ENCODE measurements around the gene PLET1.
"Not testable (repeated sequence)": the region's sequence is repeated elsewhere in the genome, so short reads cannot be mapped to it uniquely, and the experiment has no call there.

PLET1 gene

GRCh38 chr11:112212710-112213109 is 48.0 kb downstream of the PLET1 start:
- H3K27ac ChIP-seq (ENCODE audit: low read length), result no peak overlapping the region
- H3K9me3 ChIP-seq (ENCODE audit: control insufficient read depth in 2 of 2, low read length in 2 of 2), result no peaks in the 10 kb centered on the region
- H3K27me3 ChIP-seq (ENCODE audit: control insufficient read depth in 1 of 2, insufficient read depth in 2 of 2, low read length in 2 of 2), result no peaks in the 10 kb centered on the region
- H3K36me3 ChIP-seq (ENCODE audit: control insufficient read depth in 2 of 2, insufficient read depth in 2 of 2, low read length in 2 of 2), result peaks cover 0 to 2% of the 10 kb centered on the region in 2 donors
- no peaks in the 10 kb centered on the region for H3K4me1 ChIP-seq (ENCODE audit: control insufficient read depth, insufficient read depth, low read length)
- H3K4me3 ChIP-seq (ENCODE audit: low read length in 2 of 2), result no peak overlapping the region
- no peak overlapping the region for H3K9ac ChIP-seq (ENCODE audit: low read length in 2 of 2)

- no peaks in the 10 kb centered on the region for H3K4me1 ChIP-seq (ENCODE audit: control insufficient read depth, insufficient read depth, low read length)
- no peaks in the 10 kb centered on the region for H3K27me3 ChIP-seq (ENCODE audit: control insufficient read depth in 1 of 2, insufficient read depth in 2 of 2, low read length in 2 of 2)
- peaks cover 0 to 2% of the 10 kb centered on the region in 2 donors for H3K36me3 ChIP-seq (ENCODE audit: control insufficient read depth in 2 of 2, insufficient read depth in 2 of 2, low read length in 2 of 2)
- no peak overlapping the region for H3K9ac ChIP-seq (ENCODE audit: low read length in 2 of 2)
- H3K4me3 ChIP-seq (ENCODE audit: low read length in 2 of 2), result no peak overlapping the region
- H3K27ac ChIP-seq (ENCODE audit: low read length), result no peak overlapping the region
- H3K9me3 ChIP-seq (ENCODE audit: control insufficient read depth in 2 of 2, low read length in 2 of 2), result no peaks in the 10 kb centered on the region
These were observed 48.4 kb downstream of the PLET1 start for GRCh38 chr11:112212290-112212689.

- no peak overlapping the region for H3K27ac ChIP-seq (ENCODE audit: low read length)
- no peaks in the 10 kb centered on the region for H3K4me1 ChIP-seq (ENCODE audit: control insufficient read depth, insufficient read depth, low read length)
- H3K27me3 ChIP-seq (ENCODE audit: control insufficient read depth in 1 of 2, insufficient read depth in 2 of 2, low read length in 2 of 2), result no peaks in the 10 kb centered on the region
- no peak overlapping the region for H3K4me3 ChIP-seq (ENCODE audit: low read length in 2 of 2)
- no peak overlapping the region for H3K9ac ChIP-seq (ENCODE audit: low read length in 2 of 2)
- peaks cover 0 to 2% of the 10 kb centered on the region in 2 donors for H3K36me3 ChIP-seq (ENCODE audit: control insufficient read depth in 2 of 2, insufficient read depth in 2 of 2, low read length in 2 of 2)
- no peaks in the 10 kb centered on the region for H3K9me3 ChIP-seq (ENCODE audit: control insufficient read depth in 2 of 2, low read length in 2 of 2)
These were observed 49.1 kb downstream of the PLET1 start for GRCh38 chr11:112211536-112211935.

- H3K36me3 ChIP-seq (ENCODE audit: control insufficient read depth in 2 of 2, insufficient read depth in 2 of 2, low read length in 2 of 2), result peaks cover 0 to 1% of the 10 kb centered on the region in 2 donors
- no peak overlapping the region for H3K4me3 ChIP-seq (ENCODE audit: low read length in 2 of 2)
- no peak overlapping the region for H3K27ac ChIP-seq (ENCODE audit: low read length)
- no peaks in the 10 kb centered on the region for H3K4me1 ChIP-seq (ENCODE audit: control insufficient read depth, insufficient read depth, low read length)
- no peaks in the 10 kb centered on the region for H3K27me3 ChIP-seq (ENCODE audit: control insufficient read depth in 1 of 2, insufficient read depth in 2 of 2, low read length in 2 of 2)
- H3K9ac ChIP-seq (ENCODE audit: low read length in 2 of 2), result no peak overlapping the region
- no peaks in the 10 kb centered on the region for H3K9me3 ChIP-seq (ENCODE audit: control insufficient read depth in 2 of 2, low read length in 2 of 2)
These were observed 49.8 kb downstream of the PLET1 start for GRCh38 chr11:112210890-112211289.

GRCh38 chr11:112206071-112206470 is 54.6 kb downstream of the PLET1 start:
- no peaks in the 10 kb centered on the region for H3K27me3 ChIP-seq (ENCODE audit: control insufficient read depth in 1 of 2, insufficient read depth in 2 of 2, low read length in 2 of 2)
- H3K36me3 ChIP-seq (ENCODE audit: control insufficient read depth in 2 of 2, insufficient read depth in 2 of 2, low read length in 2 of 2), result peaks cover 3% of the 10 kb centered on the region in 2 donors
- no peak overlapping the region for H3K27ac ChIP-seq (ENCODE audit: low read length)
- no peak overlapping the region for H3K4me3 ChIP-seq (ENCODE audit: low read length in 2 of 2)
- no peaks in the 10 kb centered on the region for H3K4me1 ChIP-seq (ENCODE audit: control insufficient read depth, insufficient read depth, low read length)
- H3K9me3 ChIP-seq (ENCODE audit: control insufficient read depth in 2 of 2, low read length in 2 of 2), result no peaks in the 10 kb centered on the region
- H3K9ac ChIP-seq (ENCODE audit: low read length in 2 of 2), result no peak overlapping the region

GRCh38 chr11:112200252-112200651 is 60.4 kb downstream of the PLET1 start:
- no peaks in the 10 kb centered on the region for H3K27me3 ChIP-seq (ENCODE audit: control insufficient read depth in 1 of 2, insufficient read depth in 2 of 2, low read length in 2 of 2)
- H3K9ac ChIP-seq (ENCODE audit: low read length in 2 of 2), result no peak overlapping the region
- H3K4me3 ChIP-seq (ENCODE audit: low read length in 2 of 2), result no peak overlapping the region
- H3K4me1 ChIP-seq (ENCODE audit: control insufficient read depth, insufficient read depth, low read length), result no peaks in the 10 kb centered on the region
- peaks cover 3% of the 10 kb centered on the region in 2 donors for H3K36me3 ChIP-seq (ENCODE audit: control insufficient read depth in 2 of 2, insufficient read depth in 2 of 2, low read length in 2 of 2)
- H3K9me3 ChIP-seq (ENCODE audit: control insufficient read depth in 2 of 2, low read length in 2 of 2), result no peaks in the 10 kb centered on the region
- no peak overlapping the region for H3K27ac ChIP-seq (ENCODE audit: low read length)

- H3K27ac ChIP-seq (ENCODE audit: low read length); H3K36me3 ChIP-seq (ENCODE audit: control insufficient read depth in 2 of 2, insufficient read depth in 2 of 2, low read length in 2 of 2); H3K4me3 ChIP-seq (ENCODE audit: low read length in 2 of 2); H3K27me3 ChIP-seq (ENCODE audit: control insufficient read depth in 1 of 2, insufficient read depth in 2 of 2, low read length in 2 of 2); H3K4me1 ChIP-seq (ENCODE audit: control insufficient read depth, insufficient read depth, low read length); H3K9me3 ChIP-seq (ENCODE audit: control insufficient read depth in 2 of 2, low read length in 2 of 2); H3K9ac ChIP-seq (ENCODE audit: low read length in 2 of 2): not testable (repeated sequence)
These were observed 61.6 kb downstream of the PLET1 start for GRCh38 chr11:112199101-112199500.
